Right lobe of liver (tissue), 4 donors: Measurements from ENCODE around the gene KLHL25.
"Not testable (repeated sequence)": the region's sequence is repeated elsewhere in the genome, so short reads cannot be mapped to it uniquely, and the experiment has no call there.

Source experiments
- CTCF ChIP-seq, 4 donors: fragments of 200-600 bp in 3 of 4; fragments of 450-650 bp in 1 of 4; IDR thresholded peaks; one replicate each; pipeline versions ENCODE4 v1.5.1 to v1.8.0; 2016 to 2022; ENCODE audit warnings: antibody characterized with exemption in 4 of 4, mild to moderate bottlenecking in 2 of 4
- POLR2A ChIP-seq: fragments of 450-650 bp; IDR thresholded peaks from one replicate; pipeline ENCODE4 v1.6.1; 2017; ENCODE audit warnings: antibody characterized with exemption, mild to moderate bottlenecking
- donor health status: DM: no; HTN: no; CAD: no.
- donor health status: DM: no; HTN: no; CAD: no.
- donor health status: DM: no; HTN: yes; CAD: no.

- TF ChIP-seq CTCF (IDR thresholded peaks at IDR 0.05); POLR2A: not testable (repeated sequence)
Measured at GRCh38 chr15:85796371-85796770, 1.6 kb upstream of the KLHL25 start.
